ENCODE measurements around the gene PFKFB2.

DNA sequence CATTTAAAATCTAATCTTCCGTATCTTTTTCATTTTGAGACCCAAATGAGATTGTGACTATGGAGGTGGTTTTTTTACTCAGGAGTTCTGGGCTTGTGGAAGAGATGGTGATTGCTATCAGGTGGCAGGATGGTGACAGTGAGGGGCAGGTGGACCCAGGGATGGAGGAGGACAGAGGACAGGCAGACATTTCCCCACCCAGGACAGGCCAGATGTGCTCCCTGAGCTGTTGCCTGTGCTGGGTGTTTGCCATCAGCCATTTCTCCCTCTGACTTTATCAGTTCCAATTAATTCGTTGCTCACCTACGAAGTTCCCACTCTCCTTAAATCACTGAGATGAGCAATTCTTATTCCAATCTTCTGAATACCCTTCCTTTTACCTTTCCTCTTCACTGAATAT is 47.0 kb upstream of the PFKFB2 start:
- TF ChIP-seq, protein P1, sequence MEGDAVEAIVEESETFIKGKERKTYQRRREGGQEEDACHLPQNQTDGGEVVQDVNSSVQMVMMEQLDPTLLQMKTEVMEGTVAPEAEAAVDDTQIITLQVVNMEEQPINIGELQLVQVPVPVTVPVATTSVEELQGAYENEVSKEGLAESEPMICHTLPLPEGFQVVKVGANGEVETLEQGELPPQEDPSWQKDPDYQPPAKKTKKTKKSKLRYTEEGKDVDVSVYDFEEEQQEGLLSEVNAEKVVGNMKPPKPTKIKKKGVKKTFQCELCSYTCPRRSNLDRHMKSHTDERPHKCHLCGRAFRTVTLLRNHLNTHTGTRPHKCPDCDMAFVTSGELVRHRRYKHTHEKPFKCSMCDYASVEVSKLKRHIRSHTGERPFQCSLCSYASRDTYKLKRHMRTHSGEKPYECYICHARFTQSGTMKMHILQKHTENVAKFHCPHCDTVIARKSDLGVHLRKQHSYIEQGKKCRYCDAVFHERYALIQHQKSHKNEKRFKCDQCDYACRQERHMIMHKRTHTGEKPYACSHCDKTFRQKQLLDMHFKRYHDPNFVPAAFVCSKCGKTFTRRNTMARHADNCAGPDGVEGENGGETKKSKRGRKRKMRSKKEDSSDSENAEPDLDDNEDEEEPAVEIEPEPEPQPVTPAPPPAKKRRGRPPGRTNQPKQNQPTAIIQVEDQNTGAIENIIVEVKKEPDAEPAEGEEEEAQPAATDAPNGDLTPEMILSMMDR (IDR thresholded peaks at IDR 0.05): no peak
- no peak for TF ChIP-seq RORB (CRISPR knock-in tag; IDR thresholded peaks at IDR 0.05)
- TF ChIP-seq, protein P2, sequence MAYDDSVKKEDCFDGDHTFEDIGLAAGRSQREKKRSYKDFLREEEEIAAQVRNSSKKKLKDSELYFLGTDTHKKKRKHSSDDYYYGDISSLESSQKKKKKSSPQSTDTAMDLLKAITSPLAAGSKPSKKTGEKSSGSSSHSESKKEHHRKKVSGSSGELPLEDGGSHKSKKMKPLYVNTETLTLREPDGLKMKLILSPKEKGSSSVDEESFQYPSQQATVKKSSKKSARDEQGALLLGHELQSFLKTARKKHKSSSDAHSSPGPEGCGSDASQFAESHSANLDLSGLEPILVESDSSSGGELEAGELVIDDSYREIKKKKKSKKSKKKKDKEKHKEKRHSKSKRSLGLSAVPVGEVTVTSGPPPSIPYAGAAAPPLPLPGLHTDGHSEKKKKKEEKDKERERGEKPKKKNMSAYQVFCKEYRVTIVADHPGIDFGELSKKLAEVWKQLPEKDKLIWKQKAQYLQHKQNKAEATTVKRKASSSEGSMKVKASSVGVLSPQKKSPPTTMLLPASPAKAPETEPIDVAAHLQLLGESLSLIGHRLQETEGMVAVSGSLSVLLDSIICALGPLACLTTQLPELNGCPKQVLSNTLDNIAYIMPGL (CRISPR knock-in tag; IDR thresholded peaks at IDR 0.05): no peak
- no peak for TF ChIP-seq ETV6 (CRISPR knock-in tag; IDR thresholded peaks at IDR 0.05)
- no peak for TF ChIP-seq NFE2L1 (CRISPR knock-in tag; IDR thresholded peaks at IDR 0.05)
- no peak for TF ChIP-seq KAT7 (CRISPR knock-in tag; IDR thresholded peaks at IDR 0.05; ENCODE audit: borderline replicate concordance)
- TF ChIP-seq, protein P3, sequence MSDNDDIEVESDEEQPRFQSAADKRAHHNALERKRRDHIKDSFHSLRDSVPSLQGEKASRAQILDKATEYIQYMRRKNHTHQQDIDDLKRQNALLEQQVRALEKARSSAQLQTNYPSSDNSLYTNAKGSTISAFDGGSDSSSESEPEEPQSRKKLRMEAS (CRISPR knock-in tag; IDR thresholded peaks at IDR 0.05): no peak

All from WTC11 (cell line).